ENCODE data around the gene ALKBH3. TPM values are rescaled to one million over a fixed set of nuclear protein-coding genes. Genes with fewer than 3 reads are reported as not detected.

ALKBH3 gene
- polyA plus RNA-seq, 1 donor (not counting 4 experiments of a cell fraction or from before 2014, with no cell fraction given): 42.4 TPM

DNA sequence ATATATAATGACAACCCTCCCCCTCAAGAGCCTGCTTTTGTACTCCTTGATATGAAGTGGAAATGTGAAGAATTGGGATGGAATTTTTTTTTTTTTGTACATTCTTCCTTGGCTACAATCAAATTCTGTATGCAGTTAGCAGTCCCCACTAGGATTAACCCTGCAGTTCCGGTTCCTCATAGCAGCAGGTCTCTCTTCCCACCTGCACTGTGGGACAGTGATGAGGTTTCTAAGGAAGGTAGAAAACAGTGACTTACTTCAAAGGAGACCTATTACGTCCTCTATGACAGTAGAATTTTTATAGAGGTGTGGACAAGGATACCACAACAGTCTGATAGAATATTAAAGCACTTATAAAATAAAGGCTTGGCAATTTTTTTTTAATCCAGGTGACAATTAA is 46.3 kb upstream of the ALKBH3 start:
- Histone ChIP-seq H3K4me1 (ENCODE audit: control insufficient read depth, extremely low read depth, insufficient read depth, low read length) (peaks cover 26% of the 10 kb centered on the region), H3K79me2 (ENCODE audit: control insufficient read depth, insufficient read depth, low read length) (peaks cover 3% of the 10 kb centered on the region), H3K4me3 (ENCODE audit: control insufficient read depth in 2 of 3, extremely low read depth in 1 of 3, insufficient read depth in 2 of 3, low read depth in 1 of 3, low read length in 3 of 3) (no peak overlapping the region), H3K27ac (ENCODE audit: control insufficient read depth, insufficient read depth, low read length) (no peak overlapping the region), H3K4me2 (ENCODE audit: control insufficient read depth, extremely low read depth, insufficient read depth, low read depth, low read length) (no peak overlapping the region), H2AFZ (ENCODE audit: control insufficient read depth, low read length) (no peak overlapping the region), H4K20me1 (ENCODE audit: control insufficient read depth, extremely low read depth, insufficient read depth, low read length) (no peaks in the 10 kb centered on the region), H3K9ac (ENCODE audit: control insufficient read depth, extremely low read depth, insufficient read depth, low read length) (no peak overlapping the region), H3K9me3 (ENCODE audit: control insufficient read depth, low read depth, low read length) (no peaks in the 10 kb centered on the region), H3K36me3 (ENCODE audit: control insufficient read depth in 2 of 2, extremely low read depth in 1 of 2, insufficient read depth in 2 of 2, low read length in 2 of 2) (peaks cover 3 to 7% of the 10 kb centered on the region in 2 experiments), H3K9me1 (ENCODE audit: control insufficient read depth, extremely low read depth, insufficient read depth, low read length) (no peaks in the 10 kb centered on the region), H3K27me3 (ENCODE audit: control insufficient read depth, extremely low read depth, insufficient read depth, low read length) (no peaks in the 10 kb centered on the region)
- FAIRE-seq (no peak), DNase-seq (ENCODE audit: low read depth, low spot score) (no peak)
- TF ChIP-seq, protein P1, sequence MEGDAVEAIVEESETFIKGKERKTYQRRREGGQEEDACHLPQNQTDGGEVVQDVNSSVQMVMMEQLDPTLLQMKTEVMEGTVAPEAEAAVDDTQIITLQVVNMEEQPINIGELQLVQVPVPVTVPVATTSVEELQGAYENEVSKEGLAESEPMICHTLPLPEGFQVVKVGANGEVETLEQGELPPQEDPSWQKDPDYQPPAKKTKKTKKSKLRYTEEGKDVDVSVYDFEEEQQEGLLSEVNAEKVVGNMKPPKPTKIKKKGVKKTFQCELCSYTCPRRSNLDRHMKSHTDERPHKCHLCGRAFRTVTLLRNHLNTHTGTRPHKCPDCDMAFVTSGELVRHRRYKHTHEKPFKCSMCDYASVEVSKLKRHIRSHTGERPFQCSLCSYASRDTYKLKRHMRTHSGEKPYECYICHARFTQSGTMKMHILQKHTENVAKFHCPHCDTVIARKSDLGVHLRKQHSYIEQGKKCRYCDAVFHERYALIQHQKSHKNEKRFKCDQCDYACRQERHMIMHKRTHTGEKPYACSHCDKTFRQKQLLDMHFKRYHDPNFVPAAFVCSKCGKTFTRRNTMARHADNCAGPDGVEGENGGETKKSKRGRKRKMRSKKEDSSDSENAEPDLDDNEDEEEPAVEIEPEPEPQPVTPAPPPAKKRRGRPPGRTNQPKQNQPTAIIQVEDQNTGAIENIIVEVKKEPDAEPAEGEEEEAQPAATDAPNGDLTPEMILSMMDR (optimal IDR thresholded peaks at IDR 0.05 in 1 of 3, IDR thresholded peaks at IDR 0.05 in 1 of 3, conservative IDR thresholded peaks at IDR 0.05 in 1 of 3; ENCODE audit: extremely low read depth in 1 of 3, insufficient read depth in 2 of 3, low read length in 3 of 3): no peak
- TF ChIP-seq EZH2 (IDR thresholded peaks at IDR 0.05; ENCODE audit: low read length): no peak
- dilution Hi-C loops (cut with MboI; ENCODE audit: extremely low pct_ligation_motif_present, low sequenced_read_pairs): no loop called here

DNA sequence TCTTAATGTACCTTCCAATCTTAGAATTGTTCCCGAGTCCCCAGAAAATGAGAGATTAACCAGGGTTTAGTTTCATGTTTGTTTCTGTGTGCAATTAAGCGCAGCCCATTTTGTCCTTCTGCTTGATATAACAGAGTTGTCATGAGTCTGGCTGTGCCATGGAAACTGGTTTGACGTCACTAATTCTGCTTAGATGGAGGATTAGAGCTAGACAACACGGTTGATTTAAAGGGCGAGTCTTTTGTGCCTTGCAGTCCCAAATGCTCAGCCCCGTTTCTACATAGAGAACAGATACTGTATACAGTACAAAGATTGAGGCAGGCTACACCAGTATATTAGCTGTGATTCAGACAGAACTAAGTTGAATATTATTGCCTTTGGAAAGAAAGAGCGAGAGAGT is 45.5 kb upstream of the ALKBH3 start:
- Histone ChIP-seq H3K27ac (ENCODE audit: control insufficient read depth, insufficient read depth, low read length) (no peak overlapping the region), H3K27me3 (ENCODE audit: control insufficient read depth, extremely low read depth, insufficient read depth, low read length) (no peaks in the 10 kb centered on the region), H3K4me2 (ENCODE audit: control insufficient read depth, extremely low read depth, insufficient read depth, low read depth, low read length) (no peak overlapping the region), H3K4me3 (ENCODE audit: control insufficient read depth in 2 of 3, extremely low read depth in 1 of 3, insufficient read depth in 2 of 3, low read depth in 1 of 3, low read length in 3 of 3) (no peak overlapping the region), H3K4me1 (ENCODE audit: control insufficient read depth, extremely low read depth, insufficient read depth, low read length) (peaks cover 26% of the 10 kb centered on the region), H3K79me2 (ENCODE audit: control insufficient read depth, insufficient read depth, low read length) (peaks cover 3% of the 10 kb centered on the region), H3K9me1 (ENCODE audit: control insufficient read depth, extremely low read depth, insufficient read depth, low read length) (no peaks in the 10 kb centered on the region), H3K36me3 (ENCODE audit: control insufficient read depth in 2 of 2, extremely low read depth in 1 of 2, insufficient read depth in 2 of 2, low read length in 2 of 2) (peaks cover 5 to 7% of the 10 kb centered on the region in 2 experiments), H2AFZ (ENCODE audit: control insufficient read depth, low read length) (no peak overlapping the region), H3K9ac (ENCODE audit: control insufficient read depth, extremely low read depth, insufficient read depth, low read length) (no peak overlapping the region), H3K9me3 (ENCODE audit: control insufficient read depth, low read depth, low read length) (no peaks in the 10 kb centered on the region), H4K20me1 (ENCODE audit: control insufficient read depth, extremely low read depth, insufficient read depth, low read length) (no peaks in the 10 kb centered on the region)
- DNase-seq (ENCODE audit: low read depth, low spot score) (no peak), FAIRE-seq (no peak)
- dilution Hi-C loops (cut with MboI; ENCODE audit: extremely low pct_ligation_motif_present, low sequenced_read_pairs): no loop called here
- TF ChIP-seq EZH2 (IDR thresholded peaks at IDR 0.05; ENCODE audit: low read length): no peak
- TF ChIP-seq, protein P1 (optimal IDR thresholded peaks at IDR 0.05 in 1 of 3, IDR thresholded peaks at IDR 0.05 in 1 of 3, conservative IDR thresholded peaks at IDR 0.05 in 1 of 3; ENCODE audit: extremely low read depth in 1 of 3, insufficient read depth in 2 of 3, low read length in 3 of 3): no peak
